Ishikawa (cell line): ENCODE measurements around the gene TTC39A.

ENCODE experiments used
- CEBPB ChIP-seq: IDR thresholded peaks from 2 replicates; pipeline ENCODE4 v1.6.1; 2012
- CREB1 ChIP-seq: IDR thresholded peaks from 2 replicates; pipeline ENCODE4 v1.6.1; 2012; ENCODE audit warnings: low read depth
- EGR1 ChIP-seq: IDR thresholded peaks from 2 replicates; pipeline ENCODE4 v1.6.1; 2012
- EP300 ChIP-seq: IDR thresholded peaks from 2 replicates; pipeline ENCODE4 v1.6.1; 2012; ENCODE audit warnings: borderline replicate concordance
- FOXM1 ChIP-seq: IDR thresholded peaks from 2 replicates; pipeline ENCODE4 v1.6.1; 2012; ENCODE audit warnings: low read depth, borderline replicate concordance
- MAX ChIP-seq: IDR thresholded peaks from 2 replicates; pipeline ENCODE4 v1.6.1; 2012
- NFIC ChIP-seq: IDR thresholded peaks from 2 replicates; pipeline ENCODE4 v1.6.1; 2012
- RAD21 ChIP-seq: IDR thresholded peaks from 2 replicates; pipeline ENCODE4 v1.6.1; 2012; ENCODE audit warnings: low read depth
- TAF1 ChIP-seq: IDR thresholded peaks from 2 replicates; pipeline ENCODE4 v1.6.1; 2012; ENCODE audit warnings: low read depth, mild to moderate bottlenecking
- TCF12 ChIP-seq: IDR thresholded peaks from 2 replicates; pipeline ENCODE4 v1.6.1; 2012; ENCODE audit warnings: low read depth
- TEAD4 ChIP-seq: IDR thresholded peaks from 2 replicates; pipeline ENCODE4 v1.6.1; 2012
- YY1 ChIP-seq: IDR thresholded peaks from 2 replicates; pipeline ENCODE4 v1.6.1; 2012; ENCODE audit warnings: low read depth
- ZBTB7A ChIP-seq: IDR thresholded peaks from 2 replicates; pipeline ENCODE4 v1.6.1; 2012; ENCODE audit warnings: low read depth
- TF ChIP-seq, protein P1 (sequence below): IDR thresholded peaks from 2 replicates; pipeline ENCODE4 v1.6.1; 2012; ENCODE audit warnings: low read depth, mild to moderate bottlenecking
- TF ChIP-seq, protein P2 (sequence below): IDR thresholded peaks from 2 replicates; pipeline ENCODE4 v1.6.1; 2012

The TTC39A gene

DNA sequence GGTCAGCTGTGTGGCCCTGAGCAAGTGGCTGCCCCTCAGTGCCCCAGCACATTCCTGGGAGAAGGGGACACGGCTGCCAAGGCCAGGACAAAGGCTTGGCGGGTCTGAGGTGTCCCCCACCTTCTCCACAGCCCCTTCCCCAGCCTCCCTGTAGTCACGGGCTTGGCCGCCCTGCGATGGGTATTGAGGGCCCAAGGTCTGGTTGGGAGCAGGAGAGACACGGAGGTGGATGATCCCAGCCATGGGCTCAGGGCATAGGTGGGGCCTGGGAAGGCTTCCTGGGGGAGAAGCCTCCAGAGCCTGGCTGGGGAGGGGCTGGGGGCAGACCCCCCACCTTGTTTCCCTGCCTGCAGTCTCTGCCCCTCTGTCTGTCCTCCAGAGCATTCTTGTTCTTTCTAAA is 27.0 kb downstream of the TTC39A start:
- no peak for TF ChIP-seq EGR1
- TF ChIP-seq FOXM1, result no peak
- TF ChIP-seq YY1, result no peak
- no peak for TF ChIP-seq EP300
- TF ChIP-seq NFIC, result no peak
- TF ChIP-seq CEBPB, result no peak
- no peak for TF ChIP-seq RAD21
- no peak for TF ChIP-seq TEAD4
- TF ChIP-seq, protein P1, sequence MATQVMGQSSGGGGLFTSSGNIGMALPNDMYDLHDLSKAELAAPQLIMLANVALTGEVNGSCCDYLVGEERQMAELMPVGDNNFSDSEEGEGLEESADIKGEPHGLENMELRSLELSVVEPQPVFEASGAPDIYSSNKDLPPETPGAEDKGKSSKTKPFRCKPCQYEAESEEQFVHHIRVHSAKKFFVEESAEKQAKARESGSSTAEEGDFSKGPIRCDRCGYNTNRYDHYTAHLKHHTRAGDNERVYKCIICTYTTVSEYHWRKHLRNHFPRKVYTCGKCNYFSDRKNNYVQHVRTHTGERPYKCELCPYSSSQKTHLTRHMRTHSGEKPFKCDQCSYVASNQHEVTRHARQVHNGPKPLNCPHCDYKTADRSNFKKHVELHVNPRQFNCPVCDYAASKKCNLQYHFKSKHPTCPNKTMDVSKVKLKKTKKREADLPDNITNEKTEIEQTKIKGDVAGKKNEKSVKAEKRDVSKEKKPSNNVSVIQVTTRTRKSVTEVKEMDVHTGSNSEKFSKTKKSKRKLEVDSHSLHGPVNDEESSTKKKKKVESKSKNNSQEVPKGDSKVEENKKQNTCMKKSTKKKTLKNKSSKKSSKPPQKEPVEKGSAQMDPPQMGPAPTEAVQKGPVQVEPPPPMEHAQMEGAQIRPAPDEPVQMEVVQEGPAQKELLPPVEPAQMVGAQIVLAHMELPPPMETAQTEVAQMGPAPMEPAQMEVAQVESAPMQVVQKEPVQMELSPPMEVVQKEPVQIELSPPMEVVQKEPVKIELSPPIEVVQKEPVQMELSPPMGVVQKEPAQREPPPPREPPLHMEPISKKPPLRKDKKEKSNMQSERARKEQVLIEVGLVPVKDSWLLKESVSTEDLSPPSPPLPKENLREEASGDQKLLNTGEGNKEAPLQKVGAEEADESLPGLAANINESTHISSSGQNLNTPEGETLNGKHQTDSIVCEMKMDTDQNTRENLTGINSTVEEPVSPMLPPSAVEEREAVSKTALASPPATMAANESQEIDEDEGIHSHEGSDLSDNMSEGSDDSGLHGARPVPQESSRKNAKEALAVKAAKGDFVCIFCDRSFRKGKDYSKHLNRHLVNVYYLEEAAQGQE, result no peak
- no peak for TF ChIP-seq CREB1
- TF ChIP-seq MAX, result no peak

GRCh38 chr1:51302746-51303145 is 27.6 kb downstream of the TTC39A start:
- TF ChIP-seq, protein P2, sequence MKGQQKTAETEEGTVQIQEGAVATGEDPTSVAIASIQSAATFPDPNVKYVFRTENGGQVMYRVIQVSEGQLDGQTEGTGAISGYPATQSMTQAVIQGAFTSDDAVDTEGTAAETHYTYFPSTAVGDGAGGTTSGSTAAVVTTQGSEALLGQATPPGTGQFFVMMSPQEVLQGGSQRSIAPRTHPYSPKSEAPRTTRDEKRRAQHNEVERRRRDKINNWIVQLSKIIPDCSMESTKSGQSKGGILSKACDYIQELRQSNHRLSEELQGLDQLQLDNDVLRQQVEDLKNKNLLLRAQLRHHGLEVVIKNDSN, result no peak
- no peak for TF ChIP-seq TEAD4
- TF ChIP-seq YY1, result no peak
- no peak for TF ChIP-seq RAD21
- TF ChIP-seq CEBPB, result no peak
- TF ChIP-seq, protein P1, result no peak
- no peak for TF ChIP-seq MAX
- TF ChIP-seq EP300, result no peak

DNA sequence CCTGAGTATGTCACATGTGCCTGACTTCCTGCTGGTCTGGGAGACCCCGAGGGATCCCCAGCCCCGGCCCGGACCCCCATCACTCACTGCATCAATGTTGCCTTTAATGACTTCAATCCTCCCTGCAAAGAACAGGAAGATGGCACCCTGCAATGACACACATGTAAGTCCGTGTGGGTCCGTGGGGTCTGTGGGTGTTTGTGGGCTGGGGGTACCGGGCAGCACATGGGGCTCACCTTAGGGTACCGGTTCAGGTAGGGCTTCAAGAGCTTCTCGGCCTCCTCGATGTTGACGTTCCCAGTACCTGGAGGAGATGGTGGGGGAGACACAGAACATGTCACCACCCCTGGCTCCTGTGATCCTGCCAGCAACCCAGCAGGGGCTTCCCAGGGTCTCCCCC is 28.1 kb downstream of the TTC39A start:
- TF ChIP-seq MAX (no peak), RAD21 (no peak), CREB1 (no peak), FOXM1 (no peak), TCF12 (no peak), EGR1 (no peak), TAF1 (no peak), ZBTB7A (no peak), TEAD4 (no peak), EP300 (no peak), NFIC (no peak), CEBPB (no peak), YY1 (no peak)
- TF ChIP-seq, protein P1, result no peak
- TF ChIP-seq, protein P2, result no peak

DNA sequence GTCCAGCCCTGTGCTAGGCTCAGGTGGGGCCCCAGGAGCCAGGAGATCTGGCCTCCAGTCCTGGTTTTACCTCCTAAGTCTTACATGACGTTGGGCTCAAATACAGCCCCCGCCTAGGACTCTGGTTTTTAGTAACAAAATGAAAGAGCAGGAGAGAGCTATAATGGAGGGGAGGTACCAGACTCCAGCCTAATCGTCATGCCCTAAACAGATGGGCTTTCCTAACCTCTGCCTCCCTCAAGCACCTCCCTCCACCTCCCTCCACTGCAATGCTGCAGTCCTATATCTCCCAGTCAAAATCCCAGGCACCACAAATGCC is 28.6 kb downstream of the TTC39A start:
- TF ChIP-seq FOXM1 (no peak), EP300 (no peak), RAD21 (no peak), TEAD4 (no peak), ZBTB7A (no peak), EGR1 (no peak), MAX (no peak), TCF12 (no peak), CREB1 (no peak), NFIC (no peak), CEBPB (no peak), TAF1 (no peak), YY1 (no peak)
- TF ChIP-seq, protein P1, result no peak
- TF ChIP-seq, protein P2, result no peak
